K562 (cell line): ENCODE results near the gene CATSPER1. TPM values are rescaled to one million over a fixed set of nuclear protein-coding genes. Genes with fewer than 3 reads are reported as not detected.

Experiments
- NR2C2 ChIP-seq, 2 experiments: fragments of 200-800 bp in 1 of 2; sonication (Bioruptor generic) in 1 of 2; sonication (generic) in 1 of 2; formaldehyde crosslinking in 1 of 2; IDR thresholded peaks; 2 replicates each; pipeline versions ENCODE4 v1.6.1 to v1.8.0; 2016 to 2022; ENCODE audit warnings: mild to moderate bottlenecking in 1 of 2, missing compliant biosample characterization in 1 of 2, missing genetic modification characterization in 1 of 2, missing genetic modification reagents in 1 of 2
- POLR2H ChIP-seq: IDR thresholded peaks from 2 replicates; pipeline ENCODE4 v1.6.1; 2016; ENCODE audit warnings: missing genetic modification characterization, low read depth, mild to moderate bottlenecking, control low read depth, missing compliant biosample characterization, moderate library complexity
- RBBP5 ChIP-seq: fragments of 200-600 bp; sonication (generic); IDR thresholded peaks from 2 replicates; pipeline ENCODE4 v1.6.1; 2012; ENCODE audit warnings: borderline replicate concordance, mild to moderate bottlenecking, low read length, control low read depth, inconsistent platforms; ENCODE audit not compliant: insufficient read depth, poor library complexity, severe bottlenecking
- SAFB2 ChIP-seq: fragments of 200-400 bp; formaldehyde crosslinking; IDR thresholded peaks from 2 replicates; pipeline ENCODE4 v1.6.1; 2018; ENCODE audit warnings: borderline replicate concordance, low read length, low read depth, moderate library complexity; ENCODE audit not compliant: severe bottlenecking
- SREBF1 ChIP-seq: fragments of 150-350 bp; IDR thresholded peaks from 2 replicates; pipeline ENCODE4 v1.6.1; 2014; ENCODE audit warnings: antibody characterized with exemption, low read depth, low read length, borderline replicate concordance
- ZNF121 ChIP-seq: sonication (generic); formaldehyde crosslinking; conservative IDR thresholded peaks from 2 replicates; pipeline ENCODE4 v1.8.0; 2022; ENCODE audit warnings: missing genetic modification reagents
- ZNF197 ChIP-seq: fragments of 200-800 bp; sonication (Bioruptor generic); IDR thresholded peaks from 2 replicates; pipeline ENCODE4 v1.6.1; 2016; ENCODE audit warnings: low read depth, missing genetic modification characterization, missing compliant biosample characterization
- ZNF436 ChIP-seq: fragments of 250-450, 450-650 bp; sonication (Bioruptor Pico); formaldehyde crosslinking; IDR thresholded peaks from 2 replicates; pipeline ENCODE4 v1.7.0; 2020; ENCODE audit warnings: mild to moderate bottlenecking
- polyA plus RNA-seq, 8 experiments: library from polyadenylated mRNA; depleted of rRNA in 4 of 8; stranded (reverse) in 5 of 8; unstranded in 3 of 8; fragments of >200 nt; fragmentation: Nextera tagmentation in 2 of 8; fragmentation: Illumina TruSeq in 1 of 8; extraction: Ambion mirVana in 2 of 8; extraction: Trizol in 1 of 8; gene quantifications; 2 replicates each; pipeline versions ENCODE4 v1.2.1 to v1.2.3, GENCODE V29; 2011 to 2014; ENCODE audit warnings: inconsistent platforms in 1 of 8, missing spikeins in 1 of 8
- total RNA-seq, 7 experiments: library from RNA; depleted of rRNA in 6 of 7; stranded (reverse); fragments of >200 nt in 6 of 7; fragmentation: Illumina TruSeq in 2 of 7; extraction: Trizol in 2 of 7; gene quantifications; 2 replicates each; pipeline versions ENCODE4 v1.2.1 to v1.2.3, GENCODE V29; 2011 to 2021; ENCODE audit warnings: low replicate concordance in 1 of 7
- TF ChIP-seq, protein P1 (sequence below): fragments of 450-650 bp; IDR thresholded peaks from 2 replicates; pipeline ENCODE4 v1.6.1; 2016; ENCODE audit warnings: low read depth
- TF ChIP-seq, protein P2 (sequence below), 2 experiments: fragments of 450-650 bp in 1 of 2; sonication (generic) in 1 of 2; formaldehyde crosslinking; conservative IDR thresholded peaks; 2 replicates each; pipeline versions ENCODE4 v1.4.0 to v1.8.1; 2020 to 2022; ENCODE audit warnings: mild to moderate bottlenecking in 1 of 2, missing genetic modification reagents in 1 of 2

CATSPER1 gene
- total and polyA plus RNA-seq, 9 of the 15 experiments (the other 6 are each of a cell fraction or from before 2014, with no cell fraction given), result 0.21 to 3.3 (median 0.76) TPM

DNA sequence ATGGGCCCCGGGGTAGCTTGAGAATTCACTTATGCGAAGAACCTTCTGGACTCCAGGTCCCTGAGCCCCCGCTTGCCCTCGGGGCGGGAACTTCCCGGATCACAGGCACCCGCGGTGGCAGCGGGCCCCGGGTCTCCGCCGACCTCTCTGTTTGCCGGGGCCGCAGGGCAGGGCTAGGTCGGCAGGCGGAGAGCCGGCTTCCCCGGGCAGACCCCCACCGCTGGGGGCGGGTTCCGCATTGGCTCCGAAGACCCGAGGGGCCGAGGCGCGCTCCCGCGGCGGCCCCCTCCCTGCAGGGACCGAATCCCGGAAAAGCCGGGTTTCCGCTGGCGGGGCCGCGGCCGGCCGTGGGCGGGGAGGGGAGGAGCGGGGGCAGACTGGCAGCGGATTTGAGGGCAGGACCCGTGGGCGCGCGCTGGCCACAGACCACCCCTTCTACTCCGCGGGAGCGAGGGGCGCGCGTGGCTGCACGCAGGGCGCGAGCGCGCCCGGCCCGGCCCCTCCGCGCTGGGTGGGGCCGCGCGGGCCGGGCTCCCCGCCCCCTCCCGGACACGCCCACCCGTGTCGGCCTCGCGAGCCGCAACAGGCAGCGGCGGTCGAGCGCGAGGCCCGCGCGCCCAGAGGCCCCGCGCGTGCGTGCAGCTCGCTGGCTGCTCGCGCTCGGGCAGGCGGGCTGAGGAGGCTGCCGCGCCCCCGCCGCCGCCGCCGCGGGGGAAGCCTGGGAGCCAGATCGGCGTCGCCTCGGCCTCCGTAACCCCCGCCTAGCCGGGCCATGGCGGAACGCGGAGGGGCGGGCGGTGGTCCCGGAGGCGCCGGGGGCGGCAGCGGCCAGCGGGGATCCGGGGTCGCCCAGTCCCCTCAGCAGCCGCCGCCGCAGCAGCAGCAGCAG is 43.7 kb upstream of the CATSPER1 start, which contains the start of gene PACS1 (continued):
- TF ChIP-seq, protein P1, sequence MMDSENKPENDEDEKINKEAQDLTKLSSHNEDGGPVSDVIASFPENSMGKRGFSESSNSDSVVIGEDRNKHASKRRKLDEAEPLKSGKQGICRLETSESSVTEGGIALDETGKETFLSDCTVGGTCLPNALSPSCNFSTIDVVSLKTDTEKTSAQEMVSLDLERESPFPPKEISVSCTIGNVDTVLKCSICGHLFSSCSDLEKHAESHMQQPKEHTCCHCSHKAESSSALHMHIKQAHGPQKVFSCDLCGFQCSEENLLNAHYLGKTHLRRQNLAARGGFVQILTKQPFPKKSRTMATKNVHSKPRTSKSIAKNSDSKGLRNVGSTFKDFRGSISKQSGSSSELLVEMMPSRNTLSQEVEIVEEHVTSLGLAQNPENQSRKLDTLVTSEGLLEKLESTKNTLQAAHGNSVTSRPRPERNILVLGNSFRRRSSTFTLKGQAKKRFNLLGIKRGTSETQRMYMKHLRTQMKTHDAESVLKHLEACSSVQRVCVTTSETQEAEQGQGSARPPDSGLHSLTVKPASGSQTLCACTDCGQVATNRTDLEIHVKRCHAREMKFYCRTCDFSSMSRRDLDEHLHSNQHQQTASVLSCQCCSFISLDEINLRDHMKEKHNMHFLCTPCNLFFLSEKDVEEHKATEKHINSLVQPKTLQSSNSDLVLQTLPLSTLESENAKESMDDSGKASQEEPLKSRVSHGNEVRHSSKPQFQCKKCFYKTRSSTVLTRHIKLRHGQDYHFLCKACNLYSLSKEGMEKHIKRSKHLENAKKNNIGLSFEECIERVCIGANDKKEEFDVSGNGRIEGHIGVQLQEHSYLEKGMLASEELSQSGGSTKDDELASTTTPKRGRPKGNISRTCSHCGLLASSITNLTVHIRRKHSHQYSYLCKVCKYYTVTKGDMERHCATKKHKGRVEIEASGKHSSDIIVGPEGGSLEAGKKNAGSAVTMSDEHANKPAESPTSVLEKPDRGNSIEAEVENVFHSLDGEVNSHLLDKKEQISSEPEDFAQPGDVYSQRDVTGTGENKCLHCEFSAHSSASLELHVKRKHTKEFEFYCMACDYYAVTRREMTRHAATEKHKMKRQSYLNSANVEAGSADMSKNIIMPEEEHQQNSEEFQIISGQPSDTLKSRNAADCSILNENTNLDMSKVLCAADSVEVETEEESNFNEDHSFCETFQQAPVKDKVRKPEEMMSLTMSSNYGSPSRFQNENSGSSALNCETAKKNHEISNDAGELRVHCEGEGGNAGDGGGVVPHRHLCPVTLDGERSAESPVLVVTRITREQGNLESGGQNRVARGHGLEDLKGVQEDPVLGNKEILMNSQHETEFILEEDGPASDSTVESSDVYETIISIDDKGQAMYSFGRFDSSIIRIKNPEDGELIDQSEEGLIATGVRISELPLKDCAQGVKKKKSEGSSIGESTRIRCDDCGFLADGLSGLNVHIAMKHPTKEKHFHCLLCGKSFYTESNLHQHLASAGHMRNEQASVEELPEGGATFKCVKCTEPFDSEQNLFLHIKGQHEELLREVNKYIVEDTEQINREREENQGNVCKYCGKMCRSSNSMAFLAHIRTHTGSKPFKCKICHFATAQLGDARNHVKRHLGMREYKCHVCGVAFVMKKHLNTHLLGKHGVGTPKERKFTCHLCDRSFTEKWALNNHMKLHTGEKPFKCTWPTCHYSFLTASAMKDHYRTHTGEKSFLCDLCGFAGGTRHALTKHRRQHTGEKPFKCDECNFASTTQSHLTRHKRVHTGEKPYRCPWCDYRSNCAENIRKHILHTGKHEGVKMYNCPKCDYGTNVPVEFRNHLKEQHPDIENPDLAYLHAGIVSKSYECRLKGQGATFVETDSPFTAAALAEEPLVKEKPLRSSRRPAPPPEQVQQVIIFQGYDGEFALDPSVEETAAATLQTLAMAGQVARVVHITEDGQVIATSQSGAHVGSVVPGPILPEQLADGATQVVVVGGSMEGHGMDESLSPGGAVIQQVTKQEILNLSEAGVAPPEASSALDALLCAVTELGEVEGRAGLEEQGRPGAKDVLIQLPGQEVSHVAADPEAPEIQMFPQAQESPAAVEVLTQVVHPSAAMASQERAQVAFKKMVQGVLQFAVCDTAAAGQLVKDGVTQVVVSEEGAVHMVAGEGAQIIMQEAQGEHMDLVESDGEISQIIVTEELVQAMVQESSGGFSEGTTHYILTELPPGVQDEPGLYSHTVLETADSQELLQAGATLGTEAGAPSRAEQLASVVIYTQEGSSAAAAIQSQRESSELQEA, result no peak
- TF ChIP-seq, protein P2, sequence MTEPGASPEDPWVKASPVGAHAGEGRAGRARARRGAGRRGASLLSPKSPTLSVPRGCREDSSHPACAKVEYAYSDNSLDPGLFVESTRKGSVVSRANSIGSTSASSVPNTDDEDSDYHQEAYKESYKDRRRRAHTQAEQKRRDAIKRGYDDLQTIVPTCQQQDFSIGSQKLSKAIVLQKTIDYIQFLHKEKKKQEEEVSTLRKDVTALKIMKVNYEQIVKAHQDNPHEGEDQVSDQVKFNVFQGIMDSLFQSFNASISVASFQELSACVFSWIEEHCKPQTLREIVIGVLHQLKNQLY (CRISPR knock-in tag; conservative IDR thresholded peaks at IDR 0.05), result 0 out of 4 replicates have a peak, but pooled peaks of 1 of the 2 experiments have one; percentile 23
- TF ChIP-seq SAFB2 (no peak), RBBP5 (peak; percentile 46), ZNF436 (CRISPR knock-in tag) (no peak), ZNF121 (no peak), ZNF197 (CRISPR knock-in tag) (no peak), NR2C2 (CRISPR knock-in tag; IDR thresholded peaks at IDR 0.05) (no peak), NR2C2 (tag; IDR thresholded peaks at IDR 0.05) (peak; percentile 24), SREBF1 (no peak), POLR2H (tag) (0 out of 2 replicates have a peak, but pooled peaks have one; percentile 55)
